Subcutaneous preadipocyte (primary cell): ENCODE measurements around the gene C17orf67. TPM values are rescaled to one million over a fixed set of nuclear protein-coding genes. Genes with fewer than 3 reads are reported as not detected.

Source experiments
- small RNA-seq: library from RNA; depleted of rRNA; stranded (forward); fragments of <200 nt; gene quantifications from one replicate; pipeline ENCODE3, GENCODE V24; 2012
- total RNA-seq: library from RNA; depleted of rRNA; stranded (reverse); fragments of >200 nt; gene quantifications from 2 replicates; pipeline ENCODE4 v1.2.3, GENCODE V29; 2012

The C17orf67 gene, protein sequence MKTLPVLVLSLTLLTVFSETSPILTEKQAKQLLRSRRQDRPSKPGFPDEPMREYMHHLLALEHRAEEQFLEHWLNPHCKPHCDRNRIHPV
- 0.73 and 0.98 TPM in 2 replicates for total RNA-seq

DNA sequence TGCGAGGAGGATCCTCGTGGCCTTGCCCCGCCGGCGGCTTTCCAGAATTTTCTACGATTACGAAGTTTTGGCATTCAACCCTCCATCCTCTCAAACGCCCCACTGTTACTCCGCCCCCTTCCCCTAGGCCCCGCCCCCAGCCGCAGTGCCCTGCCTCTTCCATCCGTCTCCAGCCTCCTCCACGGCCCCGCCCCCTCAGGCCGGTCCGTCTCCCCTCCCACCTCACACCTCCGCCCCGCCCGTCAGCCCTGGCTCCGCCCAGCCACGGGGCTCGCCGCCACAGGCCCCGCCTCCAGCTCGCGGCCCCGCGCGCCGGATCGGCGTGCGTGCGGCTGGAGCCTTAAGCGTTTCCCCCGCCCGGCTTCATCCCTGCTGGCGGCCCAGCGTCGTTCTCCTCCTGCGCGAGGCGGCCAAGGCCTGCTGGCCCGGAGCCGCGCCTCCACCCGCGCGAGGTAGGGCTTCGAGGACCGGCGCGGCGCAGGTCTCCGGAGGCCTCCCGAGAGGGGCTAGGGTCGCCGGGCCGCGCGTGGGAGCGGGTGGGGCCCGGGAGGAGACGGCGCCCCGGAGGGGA lies at the start of gene C17orf67, which contains the start of gene DGKE:
C17orf67 (minus strand) TSS at position 112 of the 571 bp plus-strand sequence. CDS start 18,110 bp downstream, outside the sequence.
DGKE (plus strand) TSS at position 343 of the 571 bp plus-strand sequence. CDS start 645 bp downstream, outside the sequence.

Small RNA genes lying within 50 kb of the gene (small RNA-seq; reads per million reads assigned to genes)
- not detected for gene RNU6-1158P

Other genes starting within 250 kb of the C17orf67 start
- gene NOG, start 240.2 kb downstream of the C17orf67 start, total RNA-seq: not detected in 2 replicates
- 4.0 and 6.5 TPM in 2 replicates for gene DGKE, start 231 bp upstream of the C17orf67 start, total RNA-seq
- 53.4 and 60.3 TPM in 2 replicates for gene TRIM25, start 80.1 kb upstream of the C17orf67 start, total RNA-seq
- 10.7 and 15.6 TPM in 2 replicates for gene COIL, start 127.1 kb upstream of the C17orf67 start, total RNA-seq
- gene SCPEP1, start 144.2 kb upstream of the C17orf67 start, total RNA-seq: 20.1 and 26.1 TPM in 2 replicates